ENCODE measurements around the gene XYLB. TPM values are rescaled to one million over a fixed set of nuclear protein-coding genes. Genes with fewer than 3 reads are reported as not detected.

The XYLB gene
- total RNA-seq, 1 donor from 2014 or later: 1.7 TPM

DNA sequence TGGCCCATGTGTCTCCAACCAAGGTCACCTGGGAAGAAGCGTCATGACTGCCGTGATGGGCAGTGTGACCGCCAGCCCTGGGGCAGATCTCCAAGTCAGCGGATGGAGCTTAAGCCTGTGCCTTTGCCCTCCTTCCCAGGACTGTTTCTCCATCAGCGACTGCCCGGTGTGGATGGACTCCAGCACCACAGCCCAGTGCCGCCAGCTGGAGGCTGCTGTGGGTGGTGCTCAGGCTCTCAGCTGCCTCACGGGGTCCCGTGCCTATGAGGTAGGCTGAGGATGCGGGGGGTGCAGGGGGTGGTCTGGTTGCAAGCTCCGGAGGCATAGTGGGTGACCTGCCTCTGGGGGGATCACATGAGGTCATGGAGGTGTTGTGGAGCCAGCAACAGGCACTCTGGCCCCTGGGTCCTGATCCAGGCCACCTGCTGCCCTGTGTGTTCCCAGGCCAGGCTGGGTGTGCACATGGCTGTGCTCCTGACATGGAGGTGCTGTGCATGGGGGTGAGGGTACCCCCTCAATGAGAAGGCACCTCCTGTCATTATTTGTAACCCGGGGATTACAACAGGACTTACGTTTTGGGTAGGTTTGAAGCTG lies 19.0 kb downstream of the XYLB start:
- DNase-seq: no peak

DNA sequence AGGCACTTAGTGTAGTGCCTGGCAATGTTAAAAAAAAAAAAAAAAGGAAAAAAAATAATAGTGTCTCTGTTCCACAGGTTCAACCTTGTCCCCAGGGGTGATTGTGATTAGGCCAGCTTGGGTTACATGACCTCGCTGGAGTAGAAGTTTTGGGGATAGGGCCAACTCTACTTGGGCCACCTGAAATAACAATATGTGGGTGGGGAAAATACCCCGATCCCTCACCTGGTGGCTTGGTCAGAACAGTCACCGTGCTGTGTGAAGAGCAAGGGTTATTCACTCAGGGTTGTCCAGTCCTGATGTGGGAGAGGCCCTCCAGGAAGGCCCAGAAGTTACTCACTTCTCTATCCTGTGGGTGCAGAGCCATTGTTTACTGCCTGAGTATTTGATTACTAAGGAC lies 19.5 kb downstream of the XYLB start:
- DNase-seq: no peak

DNA sequence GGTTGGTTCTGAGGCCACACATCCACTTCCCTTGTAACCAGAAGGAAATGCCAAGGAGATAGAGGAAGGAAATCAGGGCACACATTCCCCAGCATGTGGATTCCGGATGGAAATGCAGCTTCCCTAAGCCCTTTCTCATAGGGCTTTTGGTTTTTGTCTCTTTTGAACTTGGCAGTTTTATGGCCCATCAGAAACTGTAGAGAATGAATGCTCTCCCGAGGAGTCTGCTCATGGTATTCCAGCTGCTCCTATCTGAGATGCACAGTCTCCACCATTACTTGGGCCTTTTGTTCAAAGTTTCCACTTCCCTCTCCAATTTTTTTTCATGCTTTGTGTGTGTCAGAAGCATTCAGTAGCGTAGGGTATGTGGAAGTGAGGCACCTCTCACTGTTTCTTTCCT lies 21.2 kb downstream of the XYLB start:
- no peak for DNase-seq

DNA sequence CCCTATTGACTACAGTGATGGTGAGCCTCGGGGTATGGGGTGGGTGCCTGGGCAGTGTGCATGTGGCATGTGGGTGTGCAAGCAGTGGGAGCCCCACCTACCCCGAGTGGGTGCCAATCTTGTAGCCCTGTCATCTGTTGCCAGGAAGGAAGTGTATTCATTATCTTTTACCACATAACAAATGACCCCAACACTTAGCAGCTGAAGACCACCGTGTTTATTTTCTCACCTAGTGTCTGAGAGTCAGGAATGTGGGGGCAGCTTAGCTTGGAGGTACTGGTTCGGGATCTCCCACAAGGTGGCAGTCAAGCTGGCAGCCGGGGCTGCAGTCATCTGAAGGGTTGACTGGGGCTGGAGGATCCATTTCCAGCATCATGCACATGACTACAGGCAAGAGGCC lies 21.7 kb downstream of the XYLB start:
- DNase-seq: no peak

DNA sequence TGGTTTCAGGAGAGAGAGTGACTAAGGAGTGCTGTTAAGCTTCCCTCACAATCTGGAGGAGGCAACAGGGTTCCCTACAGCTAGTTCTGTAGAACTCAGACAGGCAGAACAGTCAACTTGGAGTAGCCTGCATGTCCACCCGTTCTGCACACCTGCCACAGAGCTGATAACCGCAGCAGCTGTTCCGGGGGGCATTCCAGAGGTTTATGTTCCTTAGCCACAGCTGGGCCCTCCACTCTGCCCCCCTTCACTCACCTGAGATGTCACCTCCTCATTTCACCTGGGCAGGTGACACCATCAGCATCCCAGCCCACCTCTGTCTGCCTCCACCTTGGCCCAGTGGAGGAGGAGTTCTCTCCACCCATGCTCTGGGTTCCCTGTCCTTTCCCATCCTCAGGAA lies 22.6 kb downstream of the XYLB start:
- DNase-seq: no peak

DNA sequence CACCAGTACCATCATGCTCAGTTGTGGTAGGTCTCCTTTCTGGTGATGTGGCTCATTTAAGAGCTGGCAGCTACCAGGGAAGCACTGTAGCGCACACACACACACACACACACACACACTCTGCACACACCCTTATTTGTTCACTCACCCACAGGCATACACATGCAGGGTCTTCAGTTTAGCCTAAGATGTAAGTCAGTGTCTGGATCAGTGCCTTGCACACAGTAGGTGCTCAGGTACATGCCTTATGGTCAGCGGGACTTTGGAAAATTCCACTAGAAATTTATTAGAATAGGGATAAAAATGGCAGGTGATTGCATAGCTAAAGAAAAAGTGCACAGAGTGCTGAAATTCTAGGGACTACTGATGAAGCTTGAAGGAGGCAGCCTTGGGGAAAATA lies 23.6 kb downstream of the XYLB start:
- DNase-seq: no peak

DNA sequence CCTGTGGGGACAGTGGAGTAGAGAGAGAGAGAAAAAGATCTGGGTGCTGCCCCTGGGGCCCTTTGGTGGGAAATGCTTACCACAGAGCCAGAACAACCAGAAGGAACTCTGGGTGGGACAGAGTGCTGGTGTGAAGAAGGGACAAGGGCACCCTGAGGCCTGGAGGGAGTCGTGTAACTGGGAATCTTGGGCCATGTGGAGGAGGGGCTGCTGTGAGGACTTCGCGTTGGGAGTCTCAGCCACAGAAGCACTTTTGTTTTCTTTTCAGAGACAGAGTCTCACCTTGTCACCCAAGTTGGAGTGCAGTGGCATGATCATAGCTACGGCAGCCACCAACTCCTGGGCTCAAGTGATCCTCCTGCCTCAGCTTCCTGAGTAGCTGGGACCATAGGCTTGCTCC lies 24.3 kb downstream of the XYLB start:
- DNase-seq: no peak

DNA sequence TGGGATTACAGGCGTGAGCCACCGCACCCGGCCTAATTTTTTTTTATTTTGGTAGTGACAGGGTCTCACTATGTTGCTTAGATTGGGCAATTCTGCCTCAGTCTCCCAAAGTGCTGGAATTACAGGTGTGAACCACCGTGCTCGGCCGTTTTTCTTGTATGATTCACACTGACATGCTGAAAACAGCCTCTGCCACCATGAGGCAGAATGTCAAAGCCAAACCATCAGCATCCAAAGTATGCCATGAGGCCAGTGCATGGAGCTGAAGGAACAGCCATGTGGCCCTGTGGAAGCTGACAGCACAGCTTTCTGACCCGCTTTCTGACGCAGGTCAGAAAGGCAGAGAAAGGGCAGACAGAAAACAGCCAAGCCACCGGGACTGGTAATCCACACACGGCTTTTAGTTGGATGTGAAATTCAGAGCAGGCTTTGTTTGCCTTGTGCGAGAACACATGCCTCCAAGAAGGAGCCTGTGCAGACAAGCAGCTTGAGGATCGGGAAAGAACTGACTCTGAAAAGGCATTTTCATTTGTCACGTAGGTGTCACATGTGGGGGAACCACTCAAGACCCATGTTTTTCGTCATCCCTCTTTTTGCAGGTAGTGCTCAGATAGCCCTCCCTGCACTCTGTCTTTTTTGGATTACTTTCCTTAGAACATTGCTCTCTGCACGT lies 25.1 kb downstream of the XYLB start:
- no peak for DNase-seq

DNA sequence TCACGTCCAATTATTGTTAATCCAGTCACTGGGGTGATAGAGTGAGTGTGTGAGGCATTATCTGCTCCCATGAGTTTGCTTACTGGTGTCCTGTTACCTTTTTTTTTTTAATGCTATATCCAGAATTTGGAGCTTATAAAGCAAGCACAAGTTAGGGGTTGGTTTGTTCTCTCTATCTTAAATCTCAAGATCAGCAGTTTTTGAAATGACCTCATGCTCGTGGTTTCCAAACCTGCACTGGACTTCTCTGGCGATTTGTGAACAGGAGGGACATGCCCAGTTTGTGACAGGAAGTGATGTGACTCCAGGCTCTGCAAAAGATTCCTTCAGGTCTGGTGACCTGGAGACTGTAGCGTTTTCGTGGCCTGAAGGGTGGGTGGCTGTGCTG lies 25.6 kb downstream of the XYLB start:
- DNase-seq: no peak

DNA sequence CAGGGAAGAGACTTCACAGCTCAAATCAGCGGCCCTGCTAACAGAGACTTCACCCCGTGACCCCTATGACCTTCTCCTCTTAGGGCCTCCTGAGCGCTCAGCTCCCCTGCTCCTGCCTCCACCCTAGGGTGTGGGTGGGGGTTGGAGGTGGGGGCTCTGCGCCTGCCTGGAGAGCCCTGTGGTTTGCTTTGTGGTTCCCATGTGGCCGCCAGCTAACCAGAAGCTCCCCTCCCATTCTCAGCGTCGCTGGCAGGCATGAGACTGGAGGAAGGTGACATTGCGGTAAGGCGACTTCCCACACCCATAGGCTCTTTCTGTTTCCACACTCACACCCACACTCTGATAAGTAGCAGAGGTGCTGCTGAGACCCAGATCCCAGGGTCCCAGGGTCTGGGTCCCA lies 27.6 kb downstream of the XYLB start:
- DNase-seq: no peak

DNA sequence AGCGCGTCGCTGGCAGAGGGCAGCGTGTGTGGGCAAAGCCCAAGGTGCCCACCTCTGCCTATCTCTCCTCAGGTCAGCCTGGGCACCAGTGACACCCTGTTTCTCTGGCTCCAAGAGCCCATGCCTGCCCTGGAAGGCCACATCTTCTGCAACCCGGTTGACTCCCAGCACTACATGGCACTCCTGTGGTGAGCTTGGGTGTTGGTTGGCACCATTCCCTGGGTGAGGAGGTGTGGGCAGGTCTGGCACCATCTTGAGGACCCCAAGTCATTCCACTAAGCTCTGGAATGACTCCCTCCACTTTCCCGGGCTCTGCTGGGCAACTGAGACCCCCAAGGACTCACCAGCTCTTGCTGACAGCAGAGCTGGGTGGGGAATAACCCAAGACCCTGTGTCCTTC lies 28.5 kb downstream of the XYLB start:
- no peak for DNase-seq

DNA sequence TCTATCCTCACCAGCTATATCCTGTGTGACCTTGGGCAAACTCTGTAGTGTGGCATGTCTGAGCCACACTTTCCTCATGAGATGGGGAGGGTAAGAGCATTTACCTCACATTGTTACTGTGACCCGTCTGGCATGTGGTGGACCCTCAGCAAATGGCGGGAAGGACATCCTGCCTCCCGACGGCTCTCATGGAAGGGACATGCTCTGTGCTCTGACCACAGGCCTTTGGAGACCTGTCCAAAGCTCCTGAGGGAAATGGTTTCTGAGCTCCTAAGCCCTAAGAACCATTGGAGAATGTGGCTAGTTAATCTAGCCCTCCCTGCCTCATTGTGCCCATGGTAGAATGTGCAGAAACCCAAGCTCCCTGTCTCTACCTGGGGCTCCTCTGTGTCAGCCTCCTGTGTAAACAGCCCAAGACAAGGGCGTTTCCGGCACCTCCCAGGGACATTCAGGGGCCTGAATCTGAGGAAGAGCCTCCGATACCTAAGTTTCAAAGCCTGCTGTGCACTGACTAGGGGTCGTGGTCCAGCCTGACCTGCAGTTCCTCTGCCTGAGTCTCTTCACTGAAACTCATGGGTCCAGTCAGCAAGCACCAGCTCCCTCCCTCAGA lies 29.0 kb downstream of the XYLB start:
- DNase-seq: no peak

DNA sequence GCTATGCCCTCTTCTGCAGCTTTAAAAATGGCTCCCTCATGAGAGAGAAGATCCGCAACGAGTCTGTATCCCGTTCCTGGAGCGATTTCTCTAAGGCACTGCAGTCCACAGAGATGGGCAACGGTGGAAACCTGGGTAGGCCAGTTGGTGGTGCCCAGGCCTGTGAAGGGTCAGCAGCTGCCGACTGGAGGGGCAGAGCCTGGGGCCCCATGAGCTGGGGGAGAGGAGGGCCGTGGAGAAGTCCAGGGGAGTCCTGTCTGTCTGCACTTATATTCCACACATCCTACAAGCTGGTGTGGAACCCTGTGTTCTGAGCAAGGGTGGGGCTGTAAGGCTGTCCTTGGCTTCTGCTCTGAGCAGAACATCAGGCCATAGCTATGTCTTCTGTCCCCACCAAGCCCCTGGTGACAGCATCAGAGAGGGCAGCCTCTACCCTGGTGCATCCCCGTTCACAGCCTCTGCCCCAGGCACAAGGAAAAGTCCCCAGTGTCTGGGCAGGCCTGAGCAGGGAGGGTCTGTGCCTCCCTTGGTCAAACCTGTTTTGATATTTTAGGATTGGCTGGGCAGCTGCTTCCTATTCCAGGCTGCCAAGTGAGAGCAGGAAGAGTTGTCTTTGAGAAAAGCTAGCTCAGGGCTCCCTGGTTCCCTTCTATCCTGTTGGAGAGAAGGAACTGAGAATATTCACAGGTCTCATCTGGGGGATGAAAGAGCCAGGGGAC lies 29.7 kb downstream of the XYLB start:
- no peak for DNase-seq

DNA sequence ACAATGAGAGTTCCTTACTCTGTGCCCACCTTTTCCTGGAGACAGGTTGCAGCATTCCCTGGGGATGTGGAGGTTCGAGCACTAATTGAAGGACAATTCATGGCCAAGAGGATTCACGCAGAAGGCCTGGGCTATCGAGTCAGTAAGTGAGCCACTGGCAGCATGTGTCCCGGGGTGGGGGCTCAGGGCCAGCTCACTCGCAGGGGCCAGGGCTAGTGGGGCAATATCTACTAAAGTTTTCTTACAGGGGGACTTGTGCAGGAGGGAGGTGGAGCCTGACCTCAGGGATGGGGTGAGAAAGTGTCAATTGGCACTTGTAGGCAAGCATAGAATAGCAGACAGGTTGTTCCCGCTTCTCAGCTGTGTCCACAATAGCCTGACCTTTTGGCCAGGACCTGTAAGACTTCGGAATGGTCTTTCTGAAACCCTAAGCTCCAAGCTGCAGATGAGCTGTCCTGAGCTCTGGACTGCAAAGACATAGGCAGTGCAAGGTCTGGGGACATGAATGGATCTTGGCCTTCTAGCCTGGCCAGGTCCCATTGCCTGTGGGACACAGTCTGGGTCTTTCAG lies 32.7 kb downstream of the XYLB start:
- DNase-seq: no peak

DNA sequence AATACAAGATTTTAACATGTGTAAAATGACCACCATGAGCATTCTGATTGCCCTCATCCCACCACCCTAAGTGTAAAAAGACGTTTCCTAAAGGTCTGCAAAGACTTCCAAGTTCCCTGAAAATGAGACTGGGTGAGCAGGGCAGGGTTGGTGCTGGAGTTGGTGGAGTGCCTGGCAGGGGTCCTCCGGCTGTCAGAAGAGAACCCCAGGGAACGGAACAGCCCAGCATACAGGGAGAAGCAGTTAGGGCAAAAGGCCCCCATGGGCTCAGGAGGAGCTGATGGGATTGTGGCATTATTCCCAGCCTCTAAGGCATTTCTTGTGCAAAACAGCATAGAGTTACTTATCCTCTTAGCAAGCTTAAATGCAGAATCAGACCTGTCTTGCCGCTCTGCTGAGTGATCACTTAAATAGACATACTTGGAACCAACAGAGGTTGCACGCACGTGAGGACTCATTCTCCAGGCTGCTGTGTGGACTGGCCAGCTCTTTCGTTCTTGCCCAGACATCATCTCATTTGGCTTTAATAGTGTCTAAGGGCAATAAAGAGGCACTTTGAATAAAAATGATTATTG lies 36.0 kb downstream of the XYLB start:
- no peak for DNase-seq

DNA sequence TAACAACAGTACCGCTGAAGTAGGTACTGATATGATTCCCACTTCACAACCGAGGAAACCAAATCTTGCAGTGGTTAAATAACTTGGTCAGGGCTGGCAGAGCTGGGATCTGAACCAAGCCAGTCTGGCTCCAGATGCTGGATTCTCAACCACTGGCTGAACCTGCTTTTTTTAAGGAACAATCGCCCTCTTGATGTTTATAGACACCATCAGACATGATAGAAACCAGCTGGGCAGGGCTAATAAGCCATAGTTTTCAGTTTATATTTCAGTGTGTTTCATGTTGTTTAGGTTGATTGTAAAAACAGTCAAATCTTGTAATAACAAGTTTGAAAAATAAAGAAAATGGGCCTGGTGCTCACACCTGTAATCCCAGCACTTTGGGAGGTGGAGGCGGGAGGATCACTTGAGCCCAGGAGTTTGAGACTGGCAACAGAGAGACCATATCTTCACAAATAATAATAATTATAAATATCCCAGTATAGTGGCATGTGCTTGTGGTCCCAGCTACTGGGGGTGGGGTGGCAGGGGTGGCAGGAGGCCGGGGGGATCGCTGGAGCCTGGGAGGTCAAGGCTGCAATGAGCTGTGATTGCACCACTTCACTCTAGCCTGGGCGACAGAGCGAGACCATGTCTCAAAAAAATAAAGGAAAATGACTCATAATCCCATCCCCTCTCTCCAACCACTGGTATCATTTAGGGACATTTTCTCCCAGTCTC lies 36.7 kb downstream of the XYLB start:
- no peak for DNase-seq

DNA sequence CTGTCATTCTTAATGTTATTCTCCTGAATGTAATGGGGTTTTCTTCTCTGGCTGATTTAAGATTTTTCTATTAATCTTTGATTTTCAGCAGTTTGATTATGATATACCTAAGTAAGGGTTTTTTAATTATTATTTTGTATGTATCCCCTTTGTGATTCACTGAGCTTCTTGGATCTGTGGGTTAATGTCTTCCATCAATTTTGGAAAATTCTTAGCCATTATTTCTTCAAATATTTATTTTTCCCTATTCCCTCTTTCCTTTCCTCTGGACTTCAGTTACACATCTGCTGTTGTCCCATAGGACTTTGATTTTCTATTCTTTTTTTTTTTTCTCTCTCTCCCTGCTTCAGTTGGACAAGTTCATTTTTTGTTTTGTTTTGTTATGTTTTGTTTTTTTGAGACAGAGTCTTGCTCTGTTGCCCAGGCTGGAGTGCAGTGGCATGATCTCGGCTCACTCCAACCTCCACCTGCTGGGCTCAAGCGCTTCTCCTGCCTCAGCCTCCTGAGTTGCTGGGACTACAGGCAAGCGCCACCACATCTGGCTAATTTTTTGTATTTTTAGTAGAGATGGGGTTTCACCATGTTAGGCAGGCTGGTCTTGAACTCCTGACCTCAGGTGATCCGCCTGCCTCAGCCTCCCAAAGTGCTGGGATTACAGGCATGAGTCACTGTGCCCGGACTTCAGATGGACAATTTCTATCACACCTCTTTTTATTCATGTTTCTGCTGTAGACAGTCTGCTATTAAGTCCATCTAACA lies 40.6 kb downstream of the XYLB start:
- no peak for DNase-seq

DNA sequence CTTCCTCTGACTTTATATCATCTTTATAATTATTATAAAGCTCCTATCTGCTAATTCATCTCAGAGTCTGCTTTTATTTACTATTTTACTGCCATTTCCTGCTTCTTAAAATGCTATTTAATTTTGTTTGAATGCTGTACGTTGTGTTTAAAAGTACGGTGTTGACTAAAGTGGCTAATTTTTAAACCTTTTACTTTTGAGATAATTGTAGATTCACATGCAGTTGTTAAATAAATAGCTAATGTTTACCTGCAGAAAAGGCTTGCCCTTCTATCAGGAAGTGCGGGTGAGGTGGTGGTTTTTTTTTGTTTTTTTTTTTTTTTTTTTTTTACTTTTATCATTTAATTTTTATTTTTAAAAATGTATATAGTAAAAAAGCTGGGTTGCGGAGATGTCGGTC lies 41.3 kb downstream of the XYLB start:
- DNase-seq: no peak

DNA sequence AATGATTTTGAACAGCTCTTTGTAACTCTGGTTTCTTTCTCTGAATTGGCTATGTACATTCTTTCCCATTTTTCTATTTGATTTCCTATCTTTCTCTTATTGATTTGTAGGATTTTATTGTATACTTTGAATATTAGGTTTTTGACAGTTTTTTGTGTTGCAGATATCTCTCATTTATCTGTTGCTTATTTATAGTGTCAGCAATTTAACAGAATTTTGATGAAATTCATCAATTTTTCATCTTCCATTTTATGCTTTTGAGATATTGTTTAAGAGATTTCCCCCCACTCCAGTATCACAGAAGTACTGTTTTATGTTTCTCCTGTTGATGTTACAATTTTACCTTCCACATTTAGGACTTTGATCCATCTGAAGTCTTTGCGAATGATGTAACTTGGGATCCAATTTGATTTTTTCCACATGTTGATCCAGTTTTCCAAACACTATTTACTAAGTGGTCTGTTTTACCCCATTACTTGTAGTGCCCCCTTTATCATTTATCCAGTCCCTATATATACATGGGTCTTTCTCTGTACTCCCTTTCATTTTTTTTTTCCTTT lies 46.1 kb downstream of the XYLB start:
- no peak for DNase-seq

DNA sequence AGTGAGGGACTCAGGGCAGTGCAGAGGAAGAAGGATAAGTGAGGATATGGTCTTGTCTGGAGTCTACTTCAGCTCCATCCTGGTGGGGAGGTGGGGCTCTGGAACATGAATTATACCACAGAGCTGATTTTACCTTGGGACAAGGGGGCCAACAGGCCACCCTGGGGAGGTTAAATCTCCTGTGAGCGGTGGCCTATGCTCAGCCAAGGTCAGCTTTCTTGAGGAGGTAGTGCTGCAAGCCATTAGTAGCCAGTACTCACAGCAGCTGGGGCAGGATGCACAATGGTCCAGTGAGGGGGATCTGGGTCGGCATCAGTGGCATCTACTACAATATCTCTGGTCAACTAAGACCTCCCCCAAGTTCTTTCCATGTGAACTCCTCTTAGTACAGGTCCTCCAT lies 49.7 kb downstream of the XYLB start:
- DNase-seq: no peak

DNA sequence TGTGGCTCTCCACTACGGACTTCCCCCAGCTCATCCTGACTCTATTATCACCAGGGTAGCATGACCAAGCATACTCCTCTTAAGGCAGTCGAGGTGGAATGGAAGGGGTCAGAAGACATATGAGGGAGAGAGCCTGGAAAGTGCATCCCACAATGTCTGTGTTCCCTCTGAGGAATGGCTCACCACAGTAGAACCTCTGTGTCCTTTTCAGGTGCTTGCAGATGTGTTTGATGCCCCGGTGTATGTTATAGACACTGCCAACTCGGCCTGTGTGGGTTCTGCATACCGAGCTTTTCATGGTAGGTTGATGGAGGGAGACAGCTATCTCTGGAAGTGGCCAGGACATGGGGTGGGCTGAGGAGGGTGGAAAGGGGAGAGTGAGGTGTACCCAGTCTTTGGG lies 50.3 kb downstream of the XYLB start:
- no peak for DNase-seq
